ENCODE measurements around the gene PLCH2. TPM values are rescaled to one million over a fixed set of nuclear protein-coding genes. Genes with fewer than 3 reads are reported as not detected.
"Not testable (repeated sequence)": the region's sequence is repeated elsewhere in the genome, so short reads cannot be mapped to it uniquely, and the experiment has no call there.

The PLCH2 gene
- total and polyA plus RNA-seq, 12 donors: 0.06 to 0.51 (median 0.10) TPM; not detected in 2

DNA sequence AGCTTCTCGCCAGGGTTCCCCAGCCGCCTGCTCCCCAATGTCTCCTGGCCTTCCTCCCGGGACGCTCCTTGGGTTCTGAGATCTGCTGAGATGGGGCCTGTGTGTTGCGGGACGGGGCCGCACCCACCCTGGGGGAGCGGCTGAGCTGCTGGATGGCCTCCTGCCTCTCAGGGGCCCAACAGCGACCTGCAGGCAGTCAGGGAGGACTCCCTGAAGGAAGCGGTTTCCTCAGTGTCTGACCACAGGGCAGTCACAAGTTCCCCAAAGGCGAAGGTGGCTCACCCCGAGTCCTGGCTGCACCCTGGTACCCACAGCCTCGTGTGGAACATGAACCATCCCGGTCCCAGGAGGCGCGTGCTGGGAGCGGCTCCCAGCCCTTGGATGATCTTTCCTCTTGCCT is 18.6 kb upstream of the PLCH2 start:
- ATAC-seq (no peak), DNase-seq (no peak)
- Histone ChIP-seq H3K9me3 (no peaks in the 10 kb centered on the region), H3K27ac (no peak overlapping the region), H3K36me3 (no peaks in the 10 kb centered on the region), H3K27me3 (peaks cover 3 to 63% (median 46%) of the 10 kb centered on the region in 7 donors), H3K4me3 (no peak overlapping the region), H3K4me1 (peaks cover 0 to 10% (median 4%) of the 10 kb centered on the region in 9 donors)
- intact Hi-C loops (cut with DNase I): no loop called here
- TF ChIP-seq, protein P1, sequence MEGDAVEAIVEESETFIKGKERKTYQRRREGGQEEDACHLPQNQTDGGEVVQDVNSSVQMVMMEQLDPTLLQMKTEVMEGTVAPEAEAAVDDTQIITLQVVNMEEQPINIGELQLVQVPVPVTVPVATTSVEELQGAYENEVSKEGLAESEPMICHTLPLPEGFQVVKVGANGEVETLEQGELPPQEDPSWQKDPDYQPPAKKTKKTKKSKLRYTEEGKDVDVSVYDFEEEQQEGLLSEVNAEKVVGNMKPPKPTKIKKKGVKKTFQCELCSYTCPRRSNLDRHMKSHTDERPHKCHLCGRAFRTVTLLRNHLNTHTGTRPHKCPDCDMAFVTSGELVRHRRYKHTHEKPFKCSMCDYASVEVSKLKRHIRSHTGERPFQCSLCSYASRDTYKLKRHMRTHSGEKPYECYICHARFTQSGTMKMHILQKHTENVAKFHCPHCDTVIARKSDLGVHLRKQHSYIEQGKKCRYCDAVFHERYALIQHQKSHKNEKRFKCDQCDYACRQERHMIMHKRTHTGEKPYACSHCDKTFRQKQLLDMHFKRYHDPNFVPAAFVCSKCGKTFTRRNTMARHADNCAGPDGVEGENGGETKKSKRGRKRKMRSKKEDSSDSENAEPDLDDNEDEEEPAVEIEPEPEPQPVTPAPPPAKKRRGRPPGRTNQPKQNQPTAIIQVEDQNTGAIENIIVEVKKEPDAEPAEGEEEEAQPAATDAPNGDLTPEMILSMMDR (IDR thresholded peaks at IDR 0.05): no peak
- 73 to 76% methylated on average over 17 of the region's 17 CpGs for WGBS, 2 donors

DNA sequence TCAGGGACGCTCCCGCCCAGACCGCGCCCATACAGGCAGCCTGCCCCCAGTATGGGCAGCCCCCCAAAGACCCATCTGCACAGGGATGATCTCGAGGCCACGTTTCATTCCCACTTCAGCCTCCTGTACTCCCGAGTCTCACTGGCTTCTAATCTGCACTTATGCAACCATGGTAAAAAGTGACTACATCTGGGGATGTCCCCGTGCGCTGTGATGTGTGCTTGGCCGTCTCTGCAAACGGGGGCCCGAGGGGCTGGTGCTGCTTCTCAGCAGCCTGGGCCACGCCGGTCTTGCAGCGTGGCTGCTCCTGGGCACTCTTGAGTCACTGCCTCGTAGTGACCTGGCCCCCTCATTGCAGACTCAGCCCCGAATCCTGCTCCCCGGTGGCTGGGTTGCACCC is 17.4 kb upstream of the PLCH2 start:
- no peak for DNase-seq
- Histone ChIP-seq H3K4me1 (peaks cover 0 to 10% (median 4%) of the 10 kb centered on the region in 9 donors), H3K27me3 (peaks cover 0 to 63% (median 46%) of the 10 kb centered on the region in 7 donors), H3K36me3 (no peaks in the 10 kb centered on the region), H3K9me3 (no peaks in the 10 kb centered on the region), H3K4me3 (no peak overlapping the region), H3K27ac (no peak overlapping the region)
- TF ChIP-seq, protein P1 (IDR thresholded peaks at IDR 0.05): no peak
- WGBS, 2 donors: 81 to 83% methylated on average over 18 of the region's 18 CpGs
- intact Hi-C loops (cut with DNase I): no loop called here
- no peak for ATAC-seq

DNA sequence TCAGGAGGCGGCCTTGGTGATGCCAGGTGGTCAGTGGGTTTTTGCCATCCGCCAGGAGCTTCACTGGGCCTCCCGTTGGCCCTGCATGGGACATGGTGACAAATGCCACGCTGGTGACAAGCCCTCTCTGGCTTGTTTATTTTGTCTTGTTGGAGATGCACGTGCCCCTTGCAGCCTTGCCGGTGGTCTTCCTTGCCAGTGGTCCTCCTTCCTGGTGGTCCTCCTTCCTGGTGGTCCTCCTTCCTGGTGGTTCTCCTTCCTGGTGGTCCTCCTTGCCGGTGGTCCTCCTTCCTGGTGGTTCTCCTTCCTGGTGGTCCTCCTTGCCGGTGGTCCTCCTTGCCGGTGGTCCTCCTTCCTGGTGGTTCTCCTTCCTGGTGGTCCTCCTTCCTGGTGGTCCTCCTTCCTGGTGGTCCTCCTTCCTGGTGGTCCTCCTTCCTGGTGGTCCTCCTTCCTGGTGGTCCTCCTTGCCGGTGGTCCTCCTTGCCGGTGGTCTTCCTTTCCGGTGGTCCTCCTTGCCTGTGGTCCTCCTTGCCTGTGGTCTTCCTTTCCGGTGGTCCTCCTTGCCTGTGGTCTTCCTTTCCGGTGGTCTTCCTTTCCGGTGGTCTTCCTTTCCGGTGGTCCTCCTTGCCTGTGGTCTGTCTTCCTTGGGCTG is 16.9 kb upstream of the PLCH2 start:
- H3K36me3 ChIP-seq; H3K4me3 ChIP-seq; H3K4me1 ChIP-seq; intact Hi-C loops (cut with DNase I); H3K9me3 ChIP-seq; ATAC-seq; H3K27ac ChIP-seq; DNase-seq: not testable (repeated sequence)
- 69 to 81% methylated on average over 14 to 16 of the region's 16 CpGs for WGBS, 2 donors
- peaks cover 0 to 63% (median 46%) of the 10 kb centered on the region in 7 donors for H3K27me3 ChIP-seq

DNA sequence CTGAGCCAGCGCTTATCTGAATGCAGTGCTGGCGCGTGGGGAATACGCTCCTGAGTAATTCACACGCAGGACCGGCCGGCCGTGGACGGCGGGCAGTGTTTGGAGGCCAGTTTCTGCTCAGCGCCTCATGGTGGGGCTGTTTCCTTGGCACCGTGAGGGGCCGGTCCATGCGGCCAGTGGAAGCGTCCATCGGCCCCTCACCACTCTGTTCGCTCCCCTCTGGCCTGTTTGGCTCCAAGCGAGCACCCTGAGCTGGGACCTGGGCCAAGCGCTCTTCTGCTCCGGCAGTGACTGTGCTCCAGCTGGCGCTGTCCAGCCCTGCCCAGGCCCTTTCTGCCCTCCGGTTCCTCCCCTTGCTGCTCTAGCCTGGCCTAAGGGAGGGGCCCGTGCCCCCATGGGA is 16.3 kb upstream of the PLCH2 start:
- H3K4me3 ChIP-seq: no peak overlapping the region
- WGBS, 2 donors: 34 to 44% methylated on average over 23 of the region's 23 CpGs
- no peaks in the 10 kb centered on the region for H3K36me3 ChIP-seq
- TF ChIP-seq, protein P1 (IDR thresholded peaks at IDR 0.05): peak in 5 of 9 donors; percentile 20 to 53 (median 31)
- peak; percentile 57 to 88 (median 84) for ATAC-seq
- intact Hi-C loops (cut with DNase I): loop anchor here in 1 of 10 donors (10.0 kb wide), 1 partner anchor 85 kb away; no protein-coding TSS in a partner anchor
- H3K9me3 ChIP-seq: no peaks in the 10 kb centered on the region
- no peak overlapping the region for H3K27ac ChIP-seq
- DNase-seq: peak; percentile 40 to 63
- peaks cover 0 to 10% (median 4%) of the 10 kb centered on the region in 9 donors for H3K4me1 ChIP-seq
- peaks cover 0 to 63% (median 46%) of the 10 kb centered on the region in 7 donors for H3K27me3 ChIP-seq

DNA sequence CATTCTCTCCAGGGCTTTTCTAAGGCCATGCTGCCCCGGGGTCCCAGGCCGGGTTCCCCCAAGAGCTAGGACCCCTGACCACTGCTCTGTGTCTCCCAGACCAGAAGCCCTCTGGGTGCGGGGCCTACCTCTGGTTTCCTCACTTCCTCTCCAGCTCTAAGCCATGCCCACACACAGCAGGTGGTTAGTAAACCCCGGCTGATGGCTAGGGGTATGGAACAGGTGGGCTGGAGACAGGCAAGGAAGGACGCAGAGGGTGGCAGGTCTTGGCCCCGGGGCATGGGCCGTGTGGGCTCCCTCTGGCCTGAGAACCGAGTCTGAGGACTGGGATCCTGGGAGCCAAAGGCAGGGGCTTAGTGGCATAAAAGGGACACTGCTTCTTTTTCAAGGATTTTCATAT is 15.9 kb upstream of the PLCH2 start:
- Histone ChIP-seq H3K9me3 (no peaks in the 10 kb centered on the region), H3K27me3 (peaks cover 0 to 63% (median 48%) of the 10 kb centered on the region in 7 donors), H3K36me3 (no peaks in the 10 kb centered on the region), H3K27ac (no peak overlapping the region), H3K4me1 (peaks cover 0 to 10% (median 4%) of the 10 kb centered on the region in 9 donors), H3K4me3 (no peak overlapping the region)
- no peak for DNase-seq
- TF ChIP-seq, protein P1 (IDR thresholded peaks at IDR 0.05): no peak
- no peak for ATAC-seq
- 68 to 72% methylated on average over 8 of the region's 8 CpGs for WGBS, 2 donors
- intact Hi-C loops (cut with DNase I): loop anchor here in 1 of 10 donors (10.0 kb wide), 1 partner anchor 85 kb away; no protein-coding TSS in a partner anchor
